ENCODE measurements around the gene RPN2.

- TF ChIP-seq CTCF (IDR thresholded peaks at IDR 0.05 in 8 of 11, conservative IDR thresholded peaks at IDR 0.05 in 3 of 11): no peak
- no peak for TF ChIP-seq POLR2AphosphoS5 (IDR thresholded peaks at IDR 0.05)
These were observed 34.2 kb upstream of the RPN2 start for GRCh38 chr20:37144856-37145404.
